ENCODE measurements around the gene TXNRD1.
"Not testable (repeated sequence)": the region's sequence is repeated elsewhere in the genome, so short reads cannot be mapped to it uniquely, and the experiment has no call there.

Gene TXNRD1

DNA sequence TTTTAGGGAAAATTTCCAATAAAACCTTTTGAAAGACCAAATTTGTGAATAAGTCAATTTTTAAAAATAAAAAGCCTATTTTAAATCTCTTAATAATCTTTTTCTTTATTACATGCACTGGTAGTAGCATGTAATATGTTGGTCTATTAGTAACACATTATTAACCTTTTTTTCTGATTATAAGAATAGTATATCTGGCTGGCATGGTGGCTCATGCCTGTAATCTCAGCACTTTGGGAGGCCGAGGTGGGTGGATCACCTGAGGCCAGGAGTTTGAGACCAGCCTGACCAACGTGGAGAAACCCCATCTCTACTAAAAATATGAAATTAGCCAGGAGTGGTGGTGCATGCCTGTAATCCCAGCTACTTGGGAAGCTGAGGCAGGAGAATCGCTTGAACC lies 116.7 kb downstream of the TXNRD1 start:
- not testable (repeated sequence) for DNase-seq

DNA sequence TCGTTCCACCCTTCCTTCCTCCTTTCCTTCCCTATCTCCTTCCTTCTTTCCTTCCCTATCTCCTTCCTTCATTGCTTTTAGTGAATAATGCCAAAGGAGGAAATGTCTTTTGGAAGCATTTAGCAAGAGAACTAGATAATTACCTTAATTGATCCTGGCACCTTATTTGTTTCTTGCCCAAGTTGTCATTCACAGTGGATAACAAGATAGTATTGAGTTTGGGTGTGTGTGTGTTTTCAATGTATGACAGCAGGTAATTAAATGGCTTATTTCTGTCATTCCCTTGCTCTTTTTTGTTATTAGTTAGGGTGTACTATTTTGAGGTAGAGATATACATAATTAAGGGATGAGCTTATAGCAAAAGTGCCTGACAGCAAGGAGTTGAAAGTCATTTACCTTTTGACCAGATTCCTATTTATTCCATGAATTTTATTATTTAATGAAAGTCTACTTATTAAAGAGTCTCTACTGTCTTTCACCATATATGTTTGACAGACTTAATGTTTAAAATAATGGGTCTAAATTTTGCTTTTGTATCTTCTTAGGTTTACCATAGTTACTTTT lies 118.2 kb downstream of the TXNRD1 start:
- DNase-seq: no peak

DNA sequence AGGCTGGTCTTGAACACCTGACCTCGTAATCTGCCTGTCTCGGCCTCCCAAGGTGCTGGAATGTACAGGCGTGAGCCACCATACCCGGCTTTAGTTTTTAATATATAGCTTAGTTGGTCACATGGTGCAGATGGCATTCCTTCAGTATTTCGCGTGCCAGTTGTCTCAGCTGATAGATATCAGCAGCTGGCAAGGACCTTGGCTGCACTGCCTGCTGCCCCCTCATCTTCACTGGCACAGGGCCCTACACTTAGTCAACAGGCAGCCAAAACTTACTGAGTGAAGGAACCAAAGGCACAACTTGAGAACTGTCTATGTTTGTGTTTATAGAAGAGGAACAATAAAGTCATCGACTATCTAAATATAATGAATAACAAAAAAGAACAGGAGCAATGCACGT lies 119.0 kb downstream of the TXNRD1 start:
- no peak for DNase-seq

DNA sequence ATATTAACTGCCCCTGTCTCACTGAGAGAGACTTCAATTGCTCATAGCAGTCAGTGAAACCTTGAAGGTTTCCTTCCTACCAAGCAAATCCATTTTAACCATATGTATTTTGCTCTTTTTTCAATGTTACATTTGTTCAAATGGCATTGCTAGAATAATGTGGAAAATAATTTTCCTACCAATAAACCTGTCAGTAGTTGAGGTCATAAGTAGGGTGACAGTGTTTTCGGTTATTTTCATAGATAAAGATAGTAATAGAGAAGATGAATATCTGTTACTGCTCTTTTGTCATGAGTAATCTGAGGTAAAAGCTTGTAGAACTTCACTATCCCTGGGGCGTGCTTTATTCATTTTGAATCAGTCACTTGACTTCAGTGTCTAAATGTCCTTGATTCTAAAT lies 120.5 kb downstream of the TXNRD1 start:
- no peak for DNase-seq

DNA sequence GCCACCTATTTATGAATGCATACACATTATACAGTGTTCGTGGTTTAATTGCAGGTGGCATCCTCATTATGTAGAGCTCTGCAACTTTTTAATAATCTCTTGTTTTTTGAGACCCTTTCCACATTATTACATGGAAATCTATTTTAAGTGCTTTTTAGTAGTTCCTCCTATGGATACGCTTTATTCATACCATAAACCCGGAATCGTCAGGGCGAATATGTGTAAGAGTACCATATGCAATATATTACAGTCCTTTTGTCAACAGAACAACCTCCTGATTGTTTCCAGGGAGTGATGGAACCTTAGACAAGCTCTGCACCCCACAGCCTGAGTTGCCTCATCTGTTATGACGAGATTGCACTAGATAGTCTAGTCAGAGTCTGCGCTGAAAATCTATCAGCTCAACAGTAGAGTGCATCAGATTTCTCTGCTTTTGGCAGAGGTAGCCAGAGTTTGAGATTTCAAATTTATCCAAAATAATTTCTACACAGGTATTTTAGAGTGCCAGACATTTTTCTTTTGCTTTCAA lies 121.5 kb downstream of the TXNRD1 start:
- DNase-seq: no peak

DNA sequence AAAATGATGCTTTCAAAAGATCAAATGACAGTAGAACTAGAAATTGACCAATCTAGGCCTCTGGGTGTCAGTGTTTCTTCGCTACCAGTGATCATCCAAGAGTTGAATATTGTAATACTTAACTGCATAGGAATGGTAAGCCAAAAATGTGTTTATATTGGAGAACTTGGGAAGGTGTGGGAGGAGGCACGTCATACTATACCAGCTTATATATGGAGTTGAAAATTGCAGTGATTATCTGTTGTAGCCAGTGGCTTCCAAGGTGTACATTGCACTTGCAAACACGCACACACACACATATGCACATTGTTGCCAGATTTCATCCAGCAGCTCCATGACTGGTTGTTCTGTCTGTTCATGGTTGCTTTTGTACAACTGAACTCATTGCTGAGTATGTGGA lies 124.1 kb downstream of the TXNRD1 start:
- no peak for DNase-seq

DNA sequence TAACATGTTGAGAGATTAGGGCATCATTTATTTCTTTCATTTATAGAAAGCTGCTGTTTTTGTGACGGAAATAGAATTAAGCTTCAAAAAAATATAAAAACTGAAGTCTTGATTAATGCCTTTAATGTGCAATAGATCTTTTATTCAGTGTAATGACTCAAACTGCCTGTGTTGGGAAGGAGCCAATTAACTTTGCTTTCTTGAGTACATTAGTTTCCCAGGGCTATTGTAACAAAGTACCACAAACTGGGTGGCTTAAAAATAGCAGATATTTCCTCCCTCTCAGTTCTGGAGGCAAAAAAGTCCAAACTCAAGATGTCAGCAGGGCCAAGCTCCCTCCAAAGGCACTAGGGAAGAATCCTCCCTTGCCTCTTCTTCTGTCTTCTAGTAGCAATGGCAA lies 124.6 kb downstream of the TXNRD1 start:
- DNase-seq: no peak

DNA sequence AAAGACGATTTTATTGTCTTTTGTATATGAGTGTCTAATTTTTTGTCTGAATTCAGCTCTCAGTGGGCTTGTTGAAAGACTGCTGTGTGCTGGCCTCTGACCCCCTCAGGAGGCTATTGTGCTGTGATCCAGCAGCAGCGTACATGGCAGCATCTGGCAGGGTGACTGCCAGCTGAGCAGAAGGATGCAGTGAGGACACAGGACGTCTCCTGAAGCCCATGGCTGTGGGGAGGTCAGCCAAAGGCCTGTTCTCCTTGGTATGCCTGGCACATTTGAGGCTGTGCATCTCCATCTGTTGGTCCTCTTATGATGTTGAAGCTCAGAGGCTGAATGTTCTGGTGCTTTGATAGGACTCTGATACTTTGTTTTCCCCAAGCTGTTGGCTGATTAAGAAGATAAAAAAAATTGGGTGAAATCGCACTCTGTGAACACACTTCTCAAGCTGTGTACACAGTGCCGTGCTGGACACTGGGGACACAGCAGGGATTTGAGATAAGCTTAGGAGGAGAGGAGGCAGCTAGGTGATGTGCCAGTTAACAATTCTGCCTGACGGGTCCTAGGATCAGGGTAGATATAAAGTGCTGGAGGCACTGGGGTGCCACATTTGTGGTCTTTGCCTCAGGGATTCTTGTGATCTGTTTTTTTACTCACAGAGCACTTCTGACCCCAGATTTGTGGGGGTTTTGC lies 125.5 kb downstream of the TXNRD1 start:
- no peak for DNase-seq

DNA sequence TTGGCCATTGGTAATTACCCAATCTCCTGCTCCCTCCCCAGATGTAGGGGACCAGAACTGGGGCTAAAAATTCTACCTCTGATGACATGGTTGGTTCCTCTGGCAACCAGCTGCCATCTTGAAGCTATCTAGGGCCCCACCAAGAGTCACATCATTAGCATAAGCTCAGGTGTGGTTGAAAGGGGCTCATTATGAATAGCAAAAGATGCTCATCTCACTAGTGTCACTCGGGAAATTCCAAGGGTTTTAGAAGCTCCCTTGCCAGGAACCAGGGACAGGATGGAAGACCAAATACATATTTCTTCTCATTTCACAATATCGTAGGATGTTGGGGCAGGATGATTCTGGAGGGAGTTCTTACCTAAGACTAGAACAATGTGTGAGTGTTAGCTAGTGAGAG lies 126.6 kb downstream of the TXNRD1 start:
- no peak for DNase-seq

DNA sequence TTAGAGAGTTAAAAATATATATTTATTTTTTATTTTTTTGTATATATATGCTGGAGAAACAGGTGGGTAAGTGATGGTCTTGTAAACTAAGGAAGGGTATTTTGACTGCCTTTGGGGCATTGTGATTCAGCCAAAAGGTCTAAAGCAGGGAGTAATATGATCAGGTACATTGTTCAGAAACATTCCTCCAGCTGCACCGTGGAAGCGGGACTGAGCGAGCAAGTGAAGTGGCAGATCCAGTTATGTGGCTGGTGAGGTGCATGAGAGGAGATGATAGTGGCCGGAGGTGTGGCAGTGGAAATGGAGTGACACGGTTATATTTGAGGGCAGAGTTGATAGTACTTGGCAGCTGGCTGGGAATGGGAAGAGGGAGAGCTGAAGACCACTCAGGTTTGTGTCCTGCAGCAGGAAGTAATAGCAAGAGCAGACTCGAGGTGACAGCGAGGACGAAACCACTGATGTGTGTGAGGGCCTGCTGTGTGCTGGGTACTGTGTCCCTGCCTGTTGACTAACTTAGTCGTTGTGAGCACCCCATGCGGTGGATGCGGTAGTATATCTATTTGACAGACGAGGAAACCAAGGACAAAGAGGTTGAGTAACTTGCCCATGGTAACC lies 127.2 kb downstream of the TXNRD1 start:
- no peak for DNase-seq

DNA sequence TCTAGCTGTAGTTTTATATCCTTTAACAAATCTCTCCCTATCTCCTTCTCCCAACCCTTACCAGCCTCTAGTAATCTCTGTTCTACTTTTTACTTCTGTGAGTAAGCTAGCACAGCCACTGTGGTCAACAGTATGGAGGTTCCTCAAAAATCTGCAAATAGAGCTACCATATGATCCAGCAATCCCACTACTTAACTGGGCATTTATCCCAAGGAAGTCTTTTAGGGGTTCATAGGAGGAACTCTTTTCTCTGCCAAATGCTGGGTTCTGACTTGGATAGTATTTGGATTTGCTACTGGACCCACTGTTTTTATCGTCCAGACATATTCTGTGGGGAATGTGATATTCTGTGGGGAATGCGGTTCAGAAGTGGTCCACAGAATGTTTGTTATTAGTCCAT lies 129.1 kb downstream of the TXNRD1 start:
- DNase-seq: no peak

DNA sequence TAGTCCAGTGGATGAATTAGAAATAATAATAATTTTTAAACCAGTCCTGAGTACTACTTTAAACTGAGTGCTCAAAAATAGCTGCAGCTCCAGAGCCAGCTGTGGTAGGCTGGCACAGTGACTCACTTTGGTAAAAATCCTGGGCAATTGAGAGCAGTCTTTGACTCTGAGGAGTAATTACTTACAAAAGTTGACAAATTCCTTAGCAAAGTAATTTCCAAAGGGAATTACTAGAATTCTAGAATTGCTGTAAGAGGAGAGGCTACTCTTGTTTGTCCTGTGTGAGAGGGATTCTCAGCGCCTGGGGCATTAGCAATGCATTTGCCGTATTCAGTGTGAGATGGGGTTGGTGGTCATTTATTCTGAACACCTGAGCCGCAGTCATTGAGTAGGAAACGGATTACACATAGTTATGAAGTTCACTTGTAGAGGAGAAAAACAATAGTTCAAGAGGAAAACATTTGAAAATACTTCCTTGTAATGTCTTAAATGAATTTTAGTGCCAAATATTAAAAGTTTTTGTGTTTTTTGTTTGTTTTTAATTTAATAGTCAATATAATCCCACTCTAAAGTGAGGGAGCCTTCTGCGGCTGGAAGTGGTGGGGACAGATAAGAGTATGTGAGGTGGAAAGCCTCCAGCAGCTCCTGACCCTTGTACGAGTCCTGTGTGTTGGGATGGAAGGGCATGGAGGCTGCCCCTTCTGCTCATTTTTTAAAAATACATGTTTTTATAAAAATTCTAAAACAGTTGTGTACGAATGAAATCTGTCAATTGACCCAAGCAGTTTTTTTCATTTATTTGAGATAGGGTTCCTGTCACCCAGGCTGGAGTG lies 129.9 kb downstream of the TXNRD1 start:
- DNase-seq: no peak

DNA sequence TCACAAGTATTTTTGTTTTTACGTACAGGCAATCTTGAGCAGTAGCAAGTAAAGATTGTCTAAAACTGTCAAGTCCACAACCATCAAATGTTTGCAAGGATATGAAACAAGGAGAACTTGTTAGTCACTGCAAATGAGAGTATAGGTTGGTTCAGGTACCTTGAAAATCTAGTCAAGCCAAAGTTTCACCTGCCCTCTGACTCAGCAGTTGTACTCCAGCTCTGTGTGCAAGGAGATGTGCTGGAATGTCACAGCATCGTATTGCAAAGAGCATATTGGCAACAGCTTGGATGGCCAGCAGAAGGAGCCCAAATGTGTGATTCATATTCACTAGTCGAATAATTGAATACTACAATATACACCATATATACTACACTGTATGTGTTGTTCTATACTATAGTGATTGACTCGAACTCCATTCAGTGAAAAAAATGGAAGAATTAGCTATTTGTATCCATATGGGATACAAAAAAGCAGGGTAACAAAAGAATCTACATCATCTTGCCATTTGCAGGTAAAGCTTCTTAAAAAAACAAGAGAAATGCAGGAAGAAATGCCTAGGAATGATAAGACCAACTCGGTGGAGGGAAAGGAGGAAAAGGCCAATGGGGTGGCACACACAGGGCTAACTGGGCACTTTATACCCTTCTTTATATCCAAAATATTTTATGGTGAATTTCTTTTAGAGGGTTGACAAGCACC lies 131.9 kb downstream of the TXNRD1 start:
- no peak for DNase-seq

DNA sequence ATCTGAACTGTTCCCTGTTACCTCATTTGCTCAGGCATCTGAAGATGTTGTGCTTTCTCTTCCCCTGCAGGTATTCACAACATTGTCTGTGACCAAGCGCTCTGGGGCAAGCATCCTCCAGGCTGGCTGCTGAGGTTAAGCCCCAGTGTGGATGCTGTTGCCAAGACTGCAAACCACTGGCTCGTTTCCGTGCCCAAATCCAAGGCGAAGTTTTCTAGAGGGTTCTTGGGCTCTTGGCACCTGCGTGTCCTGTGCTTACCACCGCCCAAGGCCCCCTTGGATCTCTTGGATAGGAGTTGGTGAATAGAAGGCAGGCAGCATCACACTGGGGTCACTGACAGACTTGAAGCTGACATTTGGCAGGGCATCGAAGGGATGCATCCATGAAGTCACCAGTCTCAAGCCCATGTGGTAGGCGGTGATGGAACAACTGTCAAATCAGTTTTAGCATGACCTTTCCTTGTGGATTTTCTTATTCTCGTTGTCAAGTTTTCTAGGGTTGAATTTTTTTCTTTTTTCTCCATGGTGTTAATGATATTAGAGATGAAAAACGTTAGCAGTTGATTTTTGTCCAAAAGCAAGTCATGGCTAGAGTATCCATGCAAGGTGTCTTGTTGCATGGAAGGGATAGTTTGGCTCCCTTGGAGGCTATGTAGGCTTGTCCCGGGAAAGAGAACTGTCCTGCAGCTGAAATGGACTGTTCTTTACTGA lies 132.9 kb downstream of the TXNRD1 start:
- DNase-seq: no peak

DNA sequence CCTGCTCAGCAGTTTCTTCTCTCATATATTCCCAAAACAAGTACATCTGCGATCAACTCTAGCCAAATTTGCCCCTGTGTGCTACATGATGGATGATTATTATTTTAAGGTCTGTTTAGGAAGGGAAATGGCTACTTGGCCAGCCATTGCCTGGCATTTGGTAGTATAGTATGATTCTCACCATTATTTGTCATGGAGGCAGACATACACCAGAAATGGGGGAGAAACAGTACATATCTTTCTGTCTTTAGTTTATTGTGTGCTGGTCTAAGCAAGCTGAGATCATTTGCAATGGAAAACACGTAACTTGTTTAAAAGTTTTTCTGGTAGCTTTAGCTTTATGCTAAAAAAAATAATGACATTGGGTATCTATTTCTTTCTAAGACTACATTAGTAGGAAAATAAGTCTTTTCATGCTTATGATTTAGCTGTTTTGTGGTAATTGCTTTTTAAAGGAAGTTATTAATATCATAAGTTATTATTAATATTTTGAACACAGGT lies 133.5 kb downstream of the TXNRD1 start:
- no peak for DNase-seq

DNA sequence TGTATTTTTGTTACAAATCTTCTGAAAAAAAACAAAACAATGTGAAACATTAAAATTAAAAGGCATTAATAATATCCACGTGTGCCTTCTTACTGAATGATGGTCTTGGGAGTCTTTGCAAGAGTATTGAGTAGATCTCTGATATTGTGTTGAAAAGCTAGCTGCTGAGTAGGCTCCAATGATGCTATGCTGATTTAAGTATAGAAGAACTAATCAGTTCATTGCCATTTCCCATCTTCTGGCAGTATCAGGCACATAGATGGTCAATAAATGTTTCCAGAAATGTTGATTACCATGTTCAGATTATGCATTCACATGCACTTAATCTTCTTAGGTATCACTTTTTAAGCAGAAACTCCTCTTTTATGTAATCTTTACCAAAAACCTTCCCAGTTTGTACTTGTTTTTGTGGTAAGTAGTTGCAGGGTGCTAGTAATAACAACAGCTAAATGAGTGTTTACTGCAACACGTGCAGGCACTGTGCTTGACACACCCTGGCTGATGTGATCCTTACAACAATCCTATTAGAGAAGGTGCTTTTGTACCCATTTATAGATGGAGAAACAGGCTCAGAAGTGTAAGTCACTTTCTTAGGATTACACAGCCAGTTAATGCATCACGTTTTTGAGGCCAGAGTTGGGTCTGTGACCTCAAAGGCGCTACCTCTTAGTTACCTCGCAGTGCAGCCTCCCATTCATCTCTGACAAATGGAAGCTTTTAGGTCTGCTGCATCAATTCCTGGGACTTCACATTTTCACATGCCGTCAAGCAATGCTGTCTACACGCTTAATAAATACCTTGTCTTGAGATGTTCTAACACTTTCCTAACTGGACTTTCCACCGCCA lies 134.9 kb downstream of the TXNRD1 start:
- DNase-seq: no peak

DNA sequence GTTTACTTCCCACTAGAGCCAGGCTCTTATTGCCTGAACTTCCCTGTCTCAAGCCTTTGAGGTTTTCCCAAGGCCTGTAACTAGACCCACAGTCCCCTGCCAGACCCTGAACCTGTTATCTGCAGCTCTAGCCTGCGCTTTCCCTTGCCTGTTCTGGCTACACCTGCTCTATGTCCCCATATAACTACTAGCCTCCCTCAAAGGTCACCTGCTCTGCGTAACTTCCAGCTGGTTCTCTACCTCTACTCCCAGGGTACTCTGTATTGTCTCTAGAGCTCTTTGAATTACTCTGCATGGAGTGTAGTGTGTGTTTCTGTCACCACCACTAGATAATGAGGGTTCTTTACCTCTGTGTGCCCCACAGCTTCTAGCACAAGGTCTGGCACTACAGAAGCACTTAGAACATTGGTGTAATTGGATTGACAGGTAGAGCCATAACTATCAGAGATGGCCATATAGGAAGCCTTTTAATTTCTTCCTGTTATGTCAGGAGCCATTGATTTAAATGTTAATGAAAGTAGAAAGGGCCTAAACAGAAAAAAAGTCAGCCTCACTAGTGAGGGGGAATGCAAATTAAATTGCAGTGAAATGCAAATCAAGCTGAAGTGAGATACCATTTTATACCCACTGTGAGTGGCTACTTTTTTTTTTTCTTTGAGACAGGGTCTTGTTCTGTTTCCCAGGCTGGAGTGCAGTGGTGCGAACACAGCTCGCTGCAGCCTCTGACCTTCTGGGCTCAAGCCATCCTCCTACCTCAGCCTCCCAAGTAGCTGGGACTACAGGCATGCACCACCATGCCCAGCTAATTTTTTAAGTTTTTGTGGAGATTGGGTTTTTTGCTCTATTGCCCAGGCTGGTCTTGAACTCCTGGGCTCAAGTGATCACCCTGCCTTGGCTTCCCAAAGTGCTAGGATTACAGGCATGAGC lies 135.7 kb downstream of the TXNRD1 start:
- DNase-seq: no peak

DNA sequence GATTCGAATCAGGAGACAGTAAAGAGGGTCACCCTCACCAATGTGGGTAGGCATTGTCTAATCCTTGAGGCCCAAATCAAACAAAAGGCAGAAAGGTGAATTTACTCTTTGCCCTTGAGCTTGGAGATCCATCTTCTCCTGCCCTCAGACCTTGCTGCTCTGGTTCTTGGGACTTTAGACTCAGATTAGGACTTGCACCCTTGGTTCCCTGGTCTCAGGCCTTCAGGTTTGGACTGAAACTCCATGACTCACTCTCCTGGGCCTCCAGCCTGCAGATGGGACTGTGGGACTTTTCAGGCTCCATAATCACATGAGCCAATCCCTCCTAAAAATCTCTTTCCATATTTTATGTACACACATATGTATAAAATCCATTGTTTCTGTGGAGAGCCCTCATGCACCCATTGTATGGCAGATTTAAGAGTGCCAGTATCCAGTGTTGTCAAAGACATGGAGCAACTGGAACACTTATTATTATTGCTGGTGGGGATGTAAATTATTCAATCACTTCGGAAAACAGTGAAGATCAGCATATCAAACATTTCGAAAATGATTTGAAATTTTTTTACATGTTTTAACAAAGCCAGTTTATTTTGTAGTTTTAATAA lies 136.6 kb downstream of the TXNRD1 start:
- DNase-seq: no peak
